GM21529 (cell line): Measurements from ENCODE around the gene FBXW7.

Experiments used
- ATAC-seq: cut with Tn5 transposase; IDR thresholded peaks from one replicate; pipeline ENCODE4 v1.9.1; 2021; ENCODE audit not compliant: unreplicated experiment

The FBXW7 gene

GRCh38 chr4:152434011-152434410, 101.9 kb downstream of the FBXW7 start:
- no peak for ATAC-seq

GRCh38 chr4:152431784-152432183, 104.1 kb downstream of the FBXW7 start:
- ATAC-seq, result no peak

- ATAC-seq, result no peak
Observed at GRCh38 chr4:152431291-152431690, 104.6 kb downstream of the FBXW7 start.

GRCh38 chr4:152430507-152430906, 105.4 kb downstream of the FBXW7 start:
- no peak for ATAC-seq

- ATAC-seq, result no peak
Observed at GRCh38 chr4:152427981-152428380, 107.9 kb downstream of the FBXW7 start.

GRCh38 chr4:152424977-152425376, 110.9 kb downstream of the FBXW7 start:
- ATAC-seq, result no peak

GRCh38 chr4:152424396-152424795, 111.5 kb downstream of the FBXW7 start:
- ATAC-seq, result no peak

- ATAC-seq, result no peak
Observed at GRCh38 chr4:152422817-152423320, 113.0 kb downstream of the FBXW7 start.

GRCh38 chr4:152421576-152421975, 114.3 kb downstream of the FBXW7 start:
- ATAC-seq, result no peak

- ATAC-seq, result no peak
Observed at GRCh38 chr4:152419809-152420208, 116.1 kb downstream of the FBXW7 start.

- ATAC-seq, result no peak
Observed at GRCh38 chr4:152417673-152418072, 118.2 kb downstream of the FBXW7 start.

GRCh38 chr4:152415980-152416379, 119.9 kb downstream of the FBXW7 start:
- ATAC-seq, result no peak

GRCh38 chr4:152408514-152409327, 127.2 kb downstream of the FBXW7 start:
- no peak for ATAC-seq

- ATAC-seq, result no peak
Observed at GRCh38 chr4:152401424-152401823, 134.5 kb downstream of the FBXW7 start.

GRCh38 chr4:152399246-152399645, 136.6 kb downstream of the FBXW7 start:
- no peak for ATAC-seq

- ATAC-seq, result no peak
Observed at GRCh38 chr4:152398060-152398459, 137.8 kb downstream of the FBXW7 start.

- no peak for ATAC-seq
Observed at GRCh38 chr4:152394791-152395190, 141.1 kb downstream of the FBXW7 start.

- no peak for ATAC-seq
Observed at GRCh38 chr4:152392079-152392478, 143.8 kb downstream of the FBXW7 start.

GRCh38 chr4:152390216-152390615, 145.7 kb downstream of the FBXW7 start:
- ATAC-seq, result no peak

GRCh38 chr4:152389359-152389758, 146.5 kb downstream of the FBXW7 start:
- ATAC-seq, result no peak

- no peak for ATAC-seq
Observed at GRCh38 chr4:152385551-152385950, 150.3 kb downstream of the FBXW7 start.

GRCh38 chr4:152382057-152382785, 153.7 kb downstream of the FBXW7 start:
- peak; percentile 70 for ATAC-seq
